ENCODE results near the gene WSCD1. TPM values are rescaled to one million over a fixed set of nuclear protein-coding genes. Genes with fewer than 3 reads are reported as not detected.

WSCD1 gene
- total RNA-seq, 6 donors from 2014 or later, result 1.0 to 17.5 (median 3.8) TPM

GRCh38 chr17:6100146-6100545 is 30.0 kb downstream of the WSCD1 start:
- no peaks in the 10 kb centered on the region for H3K9me3 ChIP-seq
- no peak overlapping the region for H3K27ac ChIP-seq
- TF ChIP-seq CTCF (IDR thresholded peaks at IDR 0.05) (no peak), POLR2AphosphoS5 (IDR thresholded peaks at IDR 0.05) (no peak), POLR2A (IDR thresholded peaks at IDR 0.05) (no peak), EP300 (IDR thresholded peaks at IDR 0.05) (no peak)
- no peaks in the 10 kb centered on the region for H3K36me3 ChIP-seq
- peaks cover 0 to 3% (median 0%) of the 10 kb centered on the region in 4 donors for H3K4me1 ChIP-seq
- H3K4me3 ChIP-seq, result no peak overlapping the region
- no peak for ATAC-seq (ENCODE audit: low FRiP score in 2 of 2)
- no peak for DNase-seq
- 91 to 94% methylated on average over 9 of the region's 9 CpGs for WGBS, 2 donors
- no peaks in the 10 kb centered on the region for H3K27me3 ChIP-seq

- Histone ChIP-seq H3K9me3 (no peaks in the 10 kb centered on the region), H3K4me3 (no peak overlapping the region), H3K27me3 (no peaks in the 10 kb centered on the region), H3K36me3 (no peaks in the 10 kb centered on the region), H3K4me1 (peaks cover 0 to 3% (median 0%) of the 10 kb centered on the region in 4 donors), H3K27ac (no peak overlapping the region)
- DNase-seq, result no peak
- ATAC-seq (ENCODE audit: low FRiP score in 2 of 2), result no peak
- TF ChIP-seq CTCF (IDR thresholded peaks at IDR 0.05) (no peak), EP300 (IDR thresholded peaks at IDR 0.05) (no peak), POLR2AphosphoS5 (IDR thresholded peaks at IDR 0.05) (no peak), POLR2A (IDR thresholded peaks at IDR 0.05) (no peak)
- WGBS, 2 donors, result 76 to 83% methylated on average over 7 of the region's 7 CpGs
Measured at GRCh38 chr17:6100891-6101500, 30.8 kb downstream of the WSCD1 start.

- Histone ChIP-seq H3K27ac (no peak overlapping the region), H3K4me3 (no peak overlapping the region), H3K36me3 (no peaks in the 10 kb centered on the region), H3K27me3 (no peaks in the 10 kb centered on the region), H3K9me3 (no peaks in the 10 kb centered on the region), H3K4me1 (peaks cover 0 to 3% (median 0%) of the 10 kb centered on the region in 4 donors)
- WGBS, 2 donors, result 68 to 73% methylated on average over 10 of the region's 10 CpGs
- TF ChIP-seq EP300 (IDR thresholded peaks at IDR 0.05) (no peak), POLR2AphosphoS5 (IDR thresholded peaks at IDR 0.05) (no peak), POLR2A (IDR thresholded peaks at IDR 0.05) (no peak), CTCF (IDR thresholded peaks at IDR 0.05) (no peak)
- ATAC-seq (ENCODE audit: low FRiP score in 2 of 2) (no peak), DNase-seq (no peak)
Measured at GRCh38 chr17:6101706-6102105, 31.5 kb downstream of the WSCD1 start.

GRCh38 chr17:6102615-6103014 is 32.4 kb downstream of the WSCD1 start:
- WGBS, 2 donors, result 59 to 65% methylated on average over 3 of the region's 3 CpGs
- no peaks in the 10 kb centered on the region for H3K36me3 ChIP-seq
- H3K9me3 ChIP-seq, result no peaks in the 10 kb centered on the region
- TF ChIP-seq EP300 (IDR thresholded peaks at IDR 0.05) (no peak), POLR2AphosphoS5 (IDR thresholded peaks at IDR 0.05) (no peak), POLR2A (IDR thresholded peaks at IDR 0.05) (no peak)
- DNase-seq (no peak), ATAC-seq (ENCODE audit: low FRiP score in 2 of 2) (no peak)
- H3K27ac ChIP-seq, result no peak overlapping the region
- no peak overlapping the region for H3K4me3 ChIP-seq
- H3K27me3 ChIP-seq, result no peaks in the 10 kb centered on the region
- peaks cover 0 to 2% (median 0%) of the 10 kb centered on the region in 4 donors for H3K4me1 ChIP-seq

- 80 to 84% methylated on average over 10 to 12 of the region's 12 CpGs for WGBS, 2 donors
- no peak for ATAC-seq (ENCODE audit: low FRiP score in 2 of 2)
- no peak for DNase-seq
Measured at GRCh38 chr17:6104956-6105648, 34.9 kb downstream of the WSCD1 start.

More at GRCh38 chr17:6104956-6105648, 34.9 kb downstream of the WSCD1 start:
- H3K36me3 ChIP-seq, result no peaks in the 10 kb centered on the region
- H3K27ac ChIP-seq, result no peak overlapping the region
- H3K4me1 ChIP-seq, result no peaks in the 10 kb centered on the region
- H3K27me3 ChIP-seq, result no peaks in the 10 kb centered on the region
- no peaks in the 10 kb centered on the region for H3K9me3 ChIP-seq
- TF ChIP-seq POLR2AphosphoS5 (IDR thresholded peaks at IDR 0.05) (no peak), EP300 (IDR thresholded peaks at IDR 0.05) (no peak), CTCF (IDR thresholded peaks at IDR 0.05) (no peak), POLR2A (IDR thresholded peaks at IDR 0.05) (no peak)
- no peak overlapping the region for H3K4me3 ChIP-seq

Measured in upper lobe of left lung (tissue), 6 donors.